GM13976 (cell line): ENCODE data around the gene TUBA3D.
"Not testable (repeated sequence)": the region's sequence is repeated elsewhere in the genome, so short reads cannot be mapped to it uniquely, and the experiment has no call there.

ENCODE experiments used
- DNase-seq: peaks from one replicate; pipeline ENCODE4 v3.0.0; 2012; ENCODE audit warnings: low spot score
- CTCF ChIP-seq: IDR thresholded peaks from 2 replicates; pipeline ENCODE4 v1.5.1; 2012; ENCODE audit warnings: borderline replicate concordance, mild to moderate bottlenecking; ENCODE audit not compliant: insufficient read depth; ENCODE audit errors: extremely low read depth, missing control alignments, control extremely low read depth
- in situ Hi-C: fragments of 300-500 bp; cut with MboI; formaldehyde crosslinking; loops from one replicate; pipeline ENCODE4 v1.12.0; 2022; ENCODE audit warnings: low sequenced_read_pairs, mixed read lengths, inconsistent platforms; ENCODE audit not compliant: unreplicated experiment

Gene TUBA3D

GRCh38 chr2:131476363-131476762 lies 444 bp downstream of the TUBA3D start:
- DNase-seq, in situ Hi-C loops: not testable (repeated sequence)

- DNase-seq, in situ Hi-C loops: not testable (repeated sequence)
Observed at GRCh38 chr2:131477227-131477626, 1.3 kb downstream of the TUBA3D start.

- in situ Hi-C loops, DNase-seq: not testable (repeated sequence)
Observed at GRCh38 chr2:131478074-131478849, 2.3 kb downstream of the TUBA3D start.

GRCh38 chr2:131478850-131479461 lies 3.0 kb downstream of the TUBA3D start:
- in situ Hi-C loops, DNase-seq: not testable (repeated sequence)

GRCh38 chr2:131480351-131480750 lies 4.4 kb downstream of the TUBA3D start:
- in situ Hi-C loops: not testable (repeated sequence)

GRCh38 chr2:131482506-131483155 lies 6.7 kb downstream of the TUBA3D start:
- DNase-seq, in situ Hi-C loops: not testable (repeated sequence)

More at GRCh38 chr2:131480351-131480750, 4.4 kb downstream of the TUBA3D start:
- DNase-seq: not testable (repeated sequence)

- in situ Hi-C loops, DNase-seq: not testable (repeated sequence)
Observed at GRCh38 chr2:131483981-131484820, 8.3 kb downstream of the TUBA3D start.

- in situ Hi-C loops, DNase-seq: not testable (repeated sequence)
Observed at GRCh38 chr2:131484906-131485460, 9.1 kb downstream of the TUBA3D start.

GRCh38 chr2:131486201-131486902 lies 10.4 kb downstream of the TUBA3D start:
- DNase-seq: not testable (repeated sequence)

GRCh38 chr2:131488306-131489205 lies 12.6 kb downstream of the TUBA3D start:
- DNase-seq: no peak
- in situ Hi-C loops: no loop called here
- TF ChIP-seq CTCF: no peak

More at GRCh38 chr2:131486201-131486902, 10.4 kb downstream of the TUBA3D start:
- in situ Hi-C loops: not testable (repeated sequence)

- in situ Hi-C loops, DNase-seq: not testable (repeated sequence)
Observed at GRCh38 chr2:131490616-131491468, 14.9 kb downstream of the TUBA3D start.

GRCh38 chr2:131491469-131491836 lies 15.5 kb downstream of the TUBA3D start:
- in situ Hi-C loops, DNase-seq: not testable (repeated sequence)

GRCh38 chr2:131492015-131492417 lies 16.1 kb downstream of the TUBA3D start, which contains the start of gene MZT2A:
Gene MZT2A (minus strand): TSS chr2:131492397. CDS start chr2:131492376, 21 bp downstream.
- in situ Hi-C loops, DNase-seq: not testable (repeated sequence)
